Stimulated activated CD4-positive, alpha-beta T cell treated with anti-CD3 and anti-CD28 coated beads, Interleukin-4, amount 100 ng/mL, for 48 hours (primary cell): ENCODE measurements around the gene FAM78A.

ENCODE experiments used
- DNase-seq, 2 donors: peaks; one replicate each; pipeline ENCODE4 v3.0.0-alpha.2; 2020; ENCODE audit warnings: low read depth in 2 of 2

FAM78A gene, protein sequence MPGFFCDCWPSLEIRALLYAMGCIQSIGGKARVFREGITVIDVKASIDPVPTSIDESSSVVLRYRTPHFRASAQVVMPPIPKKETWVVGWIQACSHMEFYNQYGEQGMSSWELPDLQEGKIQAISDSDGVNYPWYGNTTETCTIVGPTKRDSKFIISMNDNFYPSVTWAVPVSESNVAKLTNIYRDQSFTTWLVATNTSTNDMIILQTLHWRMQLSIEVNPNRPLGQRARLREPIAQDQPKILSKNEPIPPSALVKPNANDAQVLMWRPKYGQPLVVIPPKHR

DNA sequence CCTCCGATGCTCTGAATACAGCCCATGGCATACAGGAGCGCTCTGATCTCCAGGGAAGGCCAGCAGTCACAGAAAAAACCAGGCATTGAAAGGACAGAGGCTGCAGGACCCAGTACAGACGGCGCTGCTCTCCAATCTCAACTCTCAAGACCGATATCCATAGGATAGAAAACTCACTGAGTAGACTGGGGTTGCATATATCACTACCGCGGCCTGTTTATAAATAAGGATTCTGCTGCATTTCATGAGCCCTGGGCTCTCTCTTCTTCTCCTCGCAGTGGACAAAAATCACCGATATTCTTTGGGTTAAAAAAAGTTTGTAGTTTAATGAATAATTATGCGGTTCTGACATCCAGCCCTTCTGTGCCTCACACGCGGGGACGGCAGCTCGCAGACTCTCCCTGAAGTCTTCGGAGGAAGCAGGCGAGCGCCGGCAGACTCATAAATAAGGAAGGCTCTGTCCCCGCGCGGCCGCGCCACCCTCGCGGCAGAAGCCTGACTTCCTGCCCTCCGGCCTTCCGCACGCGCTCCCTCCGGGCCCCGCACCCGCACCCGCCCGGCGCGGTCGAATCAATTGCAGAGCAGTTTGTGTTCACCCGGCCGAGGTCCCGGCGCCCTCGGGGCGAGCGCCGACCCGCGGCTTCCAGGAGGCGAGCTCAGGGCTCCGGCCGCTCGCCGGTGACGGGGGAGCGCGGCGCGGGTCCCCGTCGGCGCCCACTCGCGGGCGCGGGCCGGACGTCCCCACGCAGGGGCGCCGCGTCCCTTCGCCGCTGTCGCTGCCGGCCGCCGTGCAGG lies at the start of gene FAM78A:
FAM78A (minus strand) TSS at position 417 of the 795 bp plus-strand sequence; CDS start at position 86, 331 bp downstream.
- DNase-seq = no peak

DNA sequence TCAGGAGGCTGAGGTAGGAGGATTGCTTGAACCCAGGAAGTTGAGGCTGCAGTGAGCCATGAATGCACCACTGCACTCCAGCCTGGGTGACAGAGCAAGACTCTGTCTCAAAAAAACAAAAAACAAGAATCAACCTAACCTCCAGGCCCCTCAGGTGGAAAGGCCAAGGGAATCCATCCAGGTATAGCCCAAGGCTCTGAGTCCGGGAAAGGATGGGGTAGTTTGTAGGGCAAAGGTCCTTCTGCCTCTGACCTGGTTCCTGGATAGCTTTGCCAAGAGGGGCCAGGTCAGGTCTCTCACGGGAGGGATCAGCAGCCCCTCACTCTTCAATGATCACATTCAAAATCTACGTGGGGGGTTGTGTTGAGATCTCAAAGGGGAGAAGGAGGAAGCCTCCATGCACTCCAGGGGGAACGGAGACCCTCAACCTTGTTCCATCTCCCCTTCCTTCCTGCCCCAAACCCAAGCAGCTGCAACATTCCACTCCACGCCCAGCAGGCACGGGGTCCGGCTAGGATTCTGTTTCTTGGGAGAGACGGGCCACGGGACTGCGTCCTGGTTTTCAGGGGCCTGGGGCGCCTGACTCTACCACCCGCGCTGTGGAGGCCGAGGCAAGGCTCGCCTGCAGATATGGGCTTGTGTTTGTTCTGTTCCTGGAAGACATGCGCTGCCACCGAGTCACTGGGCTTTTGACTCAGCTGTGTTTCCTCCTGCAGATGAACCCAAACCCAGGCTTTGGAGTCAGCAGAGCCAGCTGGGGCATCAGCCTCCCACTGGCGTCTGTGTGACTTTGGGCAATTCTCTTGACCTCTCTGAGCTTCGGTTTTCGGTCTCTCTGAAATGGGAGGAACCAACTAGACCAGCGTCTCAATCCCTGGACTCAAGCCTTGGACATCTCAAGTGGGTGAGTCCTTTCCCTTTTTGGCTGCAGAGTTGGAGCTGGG lies 48.7 kb upstream of the FAM78A start:
- DNase-seq = no peak

DNA sequence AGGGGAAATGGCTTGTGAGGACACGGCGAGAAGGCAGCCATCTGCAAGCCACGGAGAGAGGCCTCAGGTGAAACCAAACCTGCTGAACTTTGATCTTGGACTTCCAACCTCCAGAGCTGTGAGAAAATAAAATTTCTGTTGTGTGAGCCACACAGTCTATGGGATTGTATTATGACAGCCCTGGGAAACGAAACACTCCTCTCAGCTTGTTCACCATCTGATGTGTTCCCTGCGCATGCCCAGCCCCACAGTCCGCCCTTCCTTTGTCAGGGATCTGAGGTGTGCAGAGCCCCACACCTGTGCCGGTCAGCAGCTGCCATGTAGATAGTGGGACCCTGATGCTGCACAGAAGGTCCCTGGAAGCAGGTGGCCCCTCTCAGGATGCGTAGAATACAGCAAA lies 47.3 kb upstream of the FAM78A start:
- no peak for DNase-seq

DNA sequence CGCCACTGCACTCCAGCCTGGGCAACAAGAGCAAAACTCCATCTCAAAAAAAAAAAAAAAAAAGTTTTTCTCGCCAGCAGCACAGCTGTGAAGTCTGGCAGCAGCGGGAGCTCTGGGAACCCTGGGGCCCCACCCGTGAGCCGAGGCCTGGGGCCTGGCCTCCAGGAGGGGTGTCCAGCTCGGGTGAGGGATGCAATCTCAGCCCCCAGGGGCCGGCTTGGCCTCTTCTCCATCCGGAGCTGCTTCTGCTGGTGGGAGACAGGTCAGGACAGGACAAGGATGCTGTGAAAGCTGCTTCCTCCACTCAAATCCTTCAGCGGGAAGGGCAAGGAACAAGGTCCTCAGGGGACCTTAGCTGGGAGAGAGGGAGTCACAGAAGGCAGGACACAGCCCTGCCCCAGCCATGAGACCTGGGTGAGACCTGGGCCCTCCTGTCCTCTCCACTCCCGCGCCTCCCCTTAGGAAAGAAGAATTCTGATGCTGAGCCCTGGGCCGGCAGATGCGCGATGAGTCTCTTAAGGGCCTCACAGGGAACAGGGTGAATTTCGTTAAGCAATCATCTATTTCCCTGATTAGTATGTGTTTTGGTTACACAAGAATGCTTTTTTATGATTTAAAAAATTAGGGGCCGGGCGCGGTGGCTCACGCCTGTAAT lies 43.8 kb upstream of the FAM78A start:
- no peak for DNase-seq

DNA sequence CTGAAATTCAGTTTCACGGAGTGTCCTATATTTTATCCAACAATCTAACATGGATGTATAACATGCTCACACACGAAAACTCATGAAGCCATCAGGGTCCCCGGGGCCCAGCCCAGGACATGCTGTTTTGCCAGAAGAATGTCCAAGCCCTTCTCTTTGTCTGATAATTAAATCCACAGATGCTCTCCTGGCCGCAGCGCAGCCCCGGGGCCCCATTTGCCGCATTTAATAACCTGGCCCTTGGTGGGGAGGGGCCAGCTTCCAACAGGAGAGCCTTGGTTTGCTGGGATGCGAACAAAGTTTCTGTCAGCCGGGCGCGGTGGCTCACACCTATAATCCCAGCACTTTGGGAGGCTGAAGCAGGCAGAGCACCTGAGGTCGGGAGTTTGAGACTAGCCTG lies 43.2 kb upstream of the FAM78A start:
- no peak for DNase-seq

DNA sequence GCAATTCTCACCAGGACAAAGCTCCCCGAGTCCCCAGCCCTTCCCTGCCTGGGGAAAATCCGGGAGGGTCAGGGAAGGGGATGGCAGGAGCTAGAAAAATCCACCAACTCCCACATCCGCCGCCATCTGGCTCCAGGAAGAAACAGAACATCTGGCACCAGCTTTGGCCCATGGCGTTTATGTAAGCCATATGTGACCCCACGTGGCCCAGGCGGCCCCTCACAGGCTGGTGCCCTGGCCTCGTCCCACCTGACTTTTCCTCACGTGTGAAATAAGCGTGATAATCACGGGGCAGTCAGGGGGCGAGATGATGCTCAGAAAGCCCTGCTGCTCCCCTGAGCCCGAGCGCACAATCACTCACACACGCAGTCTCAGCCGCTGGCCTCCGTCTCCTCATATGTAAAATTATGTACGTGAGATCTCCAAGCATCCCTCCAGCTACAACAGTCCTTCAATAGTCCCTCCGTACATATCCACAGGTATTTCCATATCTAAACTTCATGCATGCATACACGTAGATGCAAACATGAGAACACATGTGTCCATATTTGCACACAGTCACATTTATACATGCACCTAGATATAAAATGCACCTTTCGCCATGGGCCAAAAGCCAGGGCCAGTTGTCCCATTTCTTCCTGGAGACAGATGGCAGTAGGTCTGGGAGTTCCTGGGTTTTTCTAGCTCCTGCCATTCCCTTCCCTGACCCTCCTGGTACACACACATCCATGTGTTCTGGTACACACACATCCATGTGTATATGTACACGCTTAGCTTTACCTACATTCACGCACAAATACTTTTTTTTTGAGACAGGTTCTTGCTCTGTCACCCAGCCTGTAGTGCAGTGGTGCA lies 42.1 kb upstream of the FAM78A start:
- no peak for DNase-seq

DNA sequence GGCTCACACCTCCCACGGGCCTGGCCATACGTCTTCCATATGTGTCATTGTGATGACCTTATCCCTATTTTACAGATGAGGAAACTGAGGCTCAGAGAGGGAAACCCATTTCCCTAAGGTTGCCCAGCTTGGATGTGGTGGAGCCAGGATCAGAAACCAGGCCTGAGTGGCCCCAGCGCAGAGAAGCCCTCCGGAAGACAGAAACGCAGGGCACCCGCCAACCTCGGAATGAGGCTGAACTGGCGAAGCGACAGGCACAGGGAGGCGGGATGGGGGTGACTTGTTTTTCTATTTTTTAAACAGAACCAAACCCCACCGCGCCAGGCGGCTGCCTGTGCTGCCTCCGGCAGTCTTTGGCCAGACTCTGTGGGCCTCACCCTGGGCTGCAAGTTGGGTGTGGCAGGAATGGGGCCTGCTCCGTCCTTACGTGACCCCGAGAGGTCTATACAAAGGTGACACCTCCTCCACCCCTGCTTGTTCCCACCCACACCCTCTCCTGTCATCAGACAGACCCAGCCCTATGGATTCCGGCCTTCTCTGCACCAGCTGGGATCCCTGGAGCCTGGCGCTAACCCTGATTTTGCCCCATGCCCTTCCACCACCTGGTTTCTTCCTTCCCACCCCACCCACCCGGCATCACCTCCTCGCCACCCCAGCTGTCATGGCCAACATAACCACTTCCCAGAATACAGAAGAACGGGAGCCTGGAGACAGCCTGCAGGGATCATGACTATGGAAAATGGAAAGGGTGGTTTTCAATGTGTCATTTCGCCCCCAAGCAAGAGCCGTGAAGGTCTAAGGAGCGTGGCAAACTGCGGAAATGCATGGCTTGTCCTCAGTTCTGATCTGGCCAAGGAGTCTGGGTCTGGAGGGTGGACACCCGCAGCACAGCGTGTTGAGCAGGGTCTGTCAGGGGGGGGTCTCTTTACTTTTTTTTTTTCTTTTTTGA lies 36.8 kb upstream of the FAM78A start:
- no peak for DNase-seq

DNA sequence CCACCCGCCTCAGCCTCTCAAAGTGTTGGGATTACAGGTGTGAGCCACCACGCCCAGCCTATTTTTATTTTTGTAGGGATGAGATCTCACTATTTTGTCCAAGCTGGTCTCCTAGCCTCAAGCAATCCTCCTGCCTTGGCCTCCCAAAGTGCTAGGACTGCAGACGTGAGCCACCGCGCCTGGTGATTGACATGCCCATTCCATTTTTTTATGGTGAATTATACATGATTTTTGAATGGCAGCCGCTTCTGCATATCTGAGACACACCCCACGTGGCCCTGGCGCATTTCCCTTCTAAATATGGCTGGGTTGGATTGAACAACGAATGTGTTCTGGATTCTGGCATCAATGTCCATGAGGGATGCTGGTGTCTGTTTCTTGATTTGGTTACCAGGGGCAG lies 35.9 kb upstream of the FAM78A start:
- no peak for DNase-seq

DNA sequence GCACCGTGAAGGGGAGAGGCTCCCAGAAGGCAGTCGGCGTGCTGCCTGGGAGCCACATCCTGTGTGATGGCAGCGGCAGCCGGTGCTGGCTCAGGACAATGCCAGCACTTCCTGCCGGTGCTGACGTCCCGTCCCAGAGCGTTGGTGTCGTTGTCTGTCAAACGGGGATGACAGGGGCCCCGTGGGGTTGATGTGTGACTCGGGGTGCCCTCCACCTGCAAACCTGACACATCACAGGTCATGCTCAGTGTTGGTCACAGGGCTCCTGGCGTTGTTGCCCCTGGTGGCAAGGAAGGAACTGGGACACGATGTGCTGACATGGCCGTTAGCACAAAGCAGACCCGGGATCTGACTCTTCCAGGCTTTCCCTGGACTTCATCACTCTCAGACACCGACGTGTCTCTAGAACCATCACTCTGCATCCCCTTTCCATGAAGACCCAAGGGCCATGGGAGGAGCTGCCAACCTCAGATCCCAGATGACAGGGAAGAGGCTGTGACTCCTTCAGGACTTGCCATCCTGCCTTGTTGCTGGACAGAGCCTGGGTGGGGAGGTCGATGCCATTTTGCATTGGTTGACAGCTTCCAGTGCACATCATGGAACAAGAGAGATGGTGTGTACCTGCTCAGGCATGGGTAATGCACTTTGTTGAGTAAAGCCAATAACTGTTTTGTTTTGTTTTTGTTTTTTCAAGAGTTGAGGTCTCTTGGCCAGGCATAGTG lies 34.7 kb upstream of the FAM78A start:
- DNase-seq = peak; percentile 41 to 58

DNA sequence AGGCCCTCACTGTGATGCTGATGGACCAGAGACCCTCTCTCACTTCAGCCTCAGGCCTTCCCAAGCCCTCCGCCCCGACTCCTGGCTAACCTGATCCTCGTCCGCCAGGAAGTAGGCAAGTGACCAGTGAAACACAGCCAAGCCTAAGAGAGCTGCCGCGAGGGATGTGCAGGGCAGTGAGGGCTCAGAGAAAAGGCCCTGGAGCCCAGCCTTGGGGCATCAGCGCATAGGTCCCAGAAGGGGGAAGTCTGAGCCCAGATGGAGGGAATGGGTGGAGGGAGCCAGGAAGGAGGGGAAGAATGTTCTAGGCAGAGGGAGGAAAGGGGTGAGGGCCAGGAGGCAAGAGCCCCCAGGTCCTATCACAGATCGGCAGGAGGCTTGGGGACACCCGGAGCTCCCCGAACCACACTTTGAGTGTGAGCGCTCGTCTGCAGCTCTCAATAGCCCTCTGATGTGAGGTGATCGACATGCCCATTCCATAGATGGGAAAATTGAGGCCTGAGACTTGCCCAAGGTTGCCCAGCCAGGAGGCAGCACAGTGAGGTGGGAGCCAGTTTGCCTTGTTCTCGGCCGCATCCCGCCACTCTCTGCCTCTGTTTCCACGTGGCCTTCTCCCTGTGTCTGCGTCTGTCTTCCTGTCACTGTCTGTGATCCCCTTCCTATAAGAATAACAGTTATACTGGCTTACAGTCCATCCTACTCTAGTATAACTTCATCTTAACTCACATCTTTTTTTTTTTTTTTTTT lies 33.4 kb upstream of the FAM78A start:
- no peak for DNase-seq

DNA sequence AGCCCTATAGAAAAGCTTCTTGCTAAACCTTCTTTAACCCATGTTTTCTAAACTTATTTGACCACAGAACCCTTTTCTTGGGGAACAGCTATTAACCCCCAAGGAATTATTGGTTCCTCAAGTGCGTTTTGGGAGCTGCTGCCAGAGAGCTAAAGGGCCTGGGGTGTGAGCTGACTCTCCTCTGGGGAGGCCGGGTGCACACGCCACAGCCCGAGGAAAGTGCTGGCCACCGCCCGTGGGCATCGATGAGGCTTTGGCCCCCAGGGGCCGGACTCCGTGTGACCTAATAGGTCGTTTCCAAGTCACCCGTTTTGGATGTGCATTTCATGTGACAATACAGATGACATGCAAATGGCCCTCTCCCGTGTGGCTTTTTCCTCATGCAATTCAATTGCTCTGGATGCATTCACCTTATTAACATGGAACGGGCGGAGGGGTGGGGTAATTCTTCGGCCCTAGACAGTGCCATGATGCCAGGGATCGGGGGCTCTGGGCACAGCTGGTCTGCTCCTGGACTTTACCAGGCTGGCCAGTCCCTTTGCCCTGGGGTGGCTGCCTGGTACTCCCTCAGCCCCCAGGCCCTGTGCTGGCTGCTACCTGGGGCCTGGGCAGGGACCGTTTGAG lies 32.7 kb upstream of the FAM78A start:
- DNase-seq = no peak

DNA sequence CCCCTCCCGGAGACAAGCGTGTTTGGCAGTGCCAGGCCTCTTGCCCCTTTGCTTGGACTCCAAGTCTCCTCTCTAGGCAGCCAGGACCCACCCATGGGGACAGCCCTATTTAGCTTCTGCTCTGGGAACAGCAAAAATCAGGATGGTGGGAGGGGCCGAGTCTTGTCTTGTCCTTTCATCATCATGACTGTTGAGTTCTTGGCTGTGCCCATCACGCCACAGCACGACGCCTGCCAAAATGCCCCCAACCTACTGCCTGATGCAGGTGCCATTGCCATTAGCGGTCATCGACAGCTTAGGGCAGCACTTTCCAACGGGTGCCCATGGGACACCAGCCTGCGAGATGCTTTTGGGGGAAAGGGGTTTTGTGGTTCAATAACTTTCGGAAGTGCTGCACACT lies 32.1 kb upstream of the FAM78A start:
- no peak for DNase-seq

DNA sequence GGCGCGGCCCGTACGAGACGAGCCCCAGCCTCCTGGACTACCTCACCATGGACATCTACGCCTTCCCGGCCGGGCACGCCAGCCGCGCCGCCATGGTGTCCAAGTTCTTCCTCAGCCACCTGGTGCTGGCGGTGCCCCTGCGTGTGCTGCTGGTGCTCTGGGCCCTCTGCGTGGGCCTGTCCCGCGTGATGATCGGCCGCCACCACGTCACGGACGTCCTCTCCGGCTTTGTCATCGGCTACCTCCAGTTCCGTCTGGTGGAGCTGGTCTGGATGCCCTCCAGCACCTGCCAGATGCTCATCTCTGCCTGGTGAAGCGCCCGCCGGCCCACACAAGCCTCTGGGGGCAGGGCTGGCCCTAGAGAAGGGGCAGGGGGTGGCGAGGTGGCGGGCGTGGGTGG lies 31.7 kb upstream of the FAM78A start:
- no peak for DNase-seq

DNA sequence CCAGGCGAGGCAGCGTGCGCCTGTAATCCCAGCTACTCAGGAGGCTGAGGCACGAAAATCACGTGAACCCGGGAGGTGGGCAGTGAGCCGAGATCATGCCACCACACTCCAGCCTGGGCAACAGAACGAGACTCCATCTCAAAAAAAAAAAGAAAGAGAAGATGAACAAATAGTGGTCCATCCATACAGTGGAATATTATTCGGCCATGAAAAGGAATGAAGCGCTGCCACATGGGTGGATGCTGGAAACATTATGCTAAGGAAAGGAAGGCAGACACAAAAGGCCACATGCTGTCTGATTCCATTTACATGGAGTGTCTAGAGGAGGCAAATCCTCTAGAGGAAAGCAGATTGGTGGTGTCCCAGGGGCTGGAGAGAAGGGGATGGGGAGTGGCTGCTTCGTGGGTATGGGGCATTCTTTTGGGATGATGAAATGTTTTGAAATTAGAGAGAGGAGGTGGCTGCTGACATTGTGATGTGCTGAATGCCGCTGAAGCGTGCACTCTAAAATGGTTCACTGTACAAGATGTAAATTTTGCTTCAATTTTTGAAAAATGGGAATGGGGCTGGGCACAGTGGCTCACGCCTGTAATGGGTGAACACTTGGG lies 30.2 kb upstream of the FAM78A start:
- no peak for DNase-seq

DNA sequence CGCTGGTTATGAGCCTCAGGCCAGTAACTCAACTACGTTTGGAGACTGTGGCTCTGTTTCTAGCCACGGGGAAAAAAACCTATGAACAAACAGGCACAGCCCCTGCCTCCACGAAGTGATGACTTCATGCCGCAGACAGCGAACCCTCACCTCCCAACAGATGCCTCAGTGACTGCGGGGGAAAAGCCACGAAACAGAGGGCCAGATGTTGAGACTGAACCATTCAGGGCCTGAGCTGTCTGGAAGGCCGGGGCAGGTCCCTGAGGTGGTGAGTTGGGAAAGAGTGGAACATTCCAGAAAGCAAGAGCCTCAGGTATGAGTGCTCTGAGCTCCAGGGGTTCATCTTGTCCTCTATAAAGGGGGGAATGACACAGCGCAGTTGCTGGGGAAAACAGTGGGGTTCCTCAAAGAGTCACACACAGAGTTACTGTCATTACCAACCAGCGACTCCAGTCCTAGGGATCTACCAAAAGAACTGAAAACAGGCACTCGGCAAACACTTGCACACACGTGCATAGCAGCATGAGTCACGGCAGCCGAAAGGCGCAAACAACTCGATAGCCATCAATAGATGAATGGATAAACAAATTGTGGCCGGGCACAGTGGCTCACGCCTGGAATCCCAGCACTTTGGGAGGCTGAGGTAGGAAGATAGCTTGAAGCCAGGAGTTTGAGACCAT lies 28.5 kb upstream of the FAM78A start:
- DNase-seq = no peak

DNA sequence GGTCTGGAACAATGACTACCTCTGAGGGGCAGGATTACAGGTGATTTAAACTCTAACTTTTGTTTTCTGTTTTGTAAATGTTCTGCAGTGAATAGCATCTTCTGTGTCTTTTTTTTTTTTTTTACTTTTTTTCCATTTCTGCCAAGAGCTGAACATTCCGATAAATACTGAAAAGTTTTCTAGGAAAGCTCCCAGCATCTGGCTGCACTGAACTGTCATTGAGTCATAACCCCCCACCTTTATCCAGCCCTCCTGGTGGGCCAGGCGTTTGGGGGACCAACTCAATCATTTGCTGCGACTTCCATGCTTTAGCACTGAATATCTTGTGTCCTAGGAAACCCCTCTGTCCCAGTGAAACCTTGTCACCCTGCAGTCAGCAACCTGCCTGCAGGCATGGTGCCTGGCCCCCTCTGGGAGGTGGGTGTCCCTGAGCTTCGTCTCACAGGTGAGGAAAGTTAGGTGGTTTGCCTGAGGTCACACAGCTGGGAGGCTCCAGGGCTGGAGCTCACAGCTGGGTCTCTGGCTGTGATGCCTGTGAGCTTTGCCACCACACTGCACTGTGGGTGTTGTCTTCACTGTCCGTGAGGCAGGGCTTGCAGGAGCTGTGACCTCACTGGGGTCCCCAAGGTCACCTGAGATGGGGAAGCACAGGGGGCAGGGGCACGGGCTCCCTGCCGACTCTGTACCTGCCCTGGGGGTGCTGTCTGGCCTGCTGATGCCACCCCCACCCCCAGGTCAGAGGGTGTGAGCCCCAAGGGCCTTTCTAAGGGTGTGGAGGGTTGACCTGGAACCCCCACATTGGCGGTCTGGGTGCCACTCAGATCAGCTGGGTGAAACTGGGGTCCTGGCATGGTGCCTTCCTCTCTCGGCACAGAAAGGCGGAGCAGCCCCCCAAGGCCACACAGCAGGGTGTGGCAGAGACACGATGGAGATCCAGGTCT lies 27.3 kb upstream of the FAM78A start:
- DNase-seq = no peak
